ENCODE results near the gene LRRIQ1.

GRCh38 chr12:84995641-84996040 lies 40.5 kb upstream of the LRRIQ1 start:
- no peak for TF ChIP-seq CTCF (IDR thresholded peaks at IDR 0.05 in 4 of 5, conservative IDR thresholded peaks at IDR 0.05 in 1 of 5)
- TF ChIP-seq POLR2A (IDR thresholded peaks at IDR 0.05): no peak
